CD4-positive, alpha-beta T cell treated with Interferon alpha-2 for 1 hour (primary cell): Measurements from ENCODE around the gene MERTK.
"Not testable (repeated sequence)": the region's sequence is repeated elsewhere in the genome, so short reads cannot be mapped to it uniquely, and the experiment has no call there.

ENCODE experiments used
- DNase-seq, 2 donors: peaks; one replicate each; pipeline ENCODE4 v3.0.0-alpha.2; 2020 to 2022

The MERTK gene

DNA sequence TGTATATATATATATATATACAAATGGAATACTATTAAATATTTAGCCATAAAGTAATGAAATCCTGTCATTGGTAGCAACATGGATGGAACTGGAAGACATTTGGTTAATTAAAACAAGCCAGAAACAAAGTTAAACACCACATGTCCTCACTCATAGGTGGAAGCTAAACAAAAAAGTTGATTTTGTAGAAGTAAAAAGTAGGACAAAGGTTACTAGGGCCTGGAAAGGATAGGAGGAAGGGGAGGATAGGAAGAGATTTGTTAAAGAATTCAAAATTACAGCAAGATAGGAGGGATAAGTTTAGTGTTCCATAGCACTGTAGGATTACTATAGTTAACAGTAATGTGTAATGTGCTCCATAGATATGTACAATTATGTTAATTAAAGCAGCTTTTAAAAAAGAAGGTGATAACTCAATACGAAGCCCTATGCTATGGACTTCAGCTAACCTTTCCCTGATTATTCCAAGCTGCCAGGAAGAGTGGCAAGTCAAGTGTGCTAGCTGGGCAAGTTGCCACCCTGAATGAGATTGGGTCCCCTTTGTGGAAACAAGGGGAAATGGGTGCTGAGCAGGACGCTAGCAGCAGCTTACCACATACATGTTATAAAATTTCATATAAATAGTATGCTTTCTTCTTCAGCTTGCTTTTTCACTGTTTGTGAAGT, 12.3 kb downstream of the MERTK start:
- DNase-seq = no peak

GRCh38 chr2:111911295-111911977, 13.0 kb downstream of the MERTK start:
- DNase-seq = not testable (repeated sequence)

- DNase-seq = no peak
Observed at GRCh38 chr2:111912547-111912946, 14.1 kb downstream of the MERTK start.

- DNase-seq = no peak
Observed at GRCh38 chr2:111917106-111917505, 18.7 kb downstream of the MERTK start.

GRCh38 chr2:111918383-111918806, 20.0 kb downstream of the MERTK start:
- no peak for DNase-seq

GRCh38 chr2:111919365-111919764, 21.0 kb downstream of the MERTK start:
- no peak for DNase-seq

- DNase-seq = no peak
Observed at GRCh38 chr2:111919794-111920608, 21.6 kb downstream of the MERTK start.

GRCh38 chr2:111923276-111923804, 24.9 kb downstream of the MERTK start:
- DNase-seq = no peak

GRCh38 chr2:111924617-111925107, 26.3 kb downstream of the MERTK start:
- DNase-seq = no peak

DNA sequence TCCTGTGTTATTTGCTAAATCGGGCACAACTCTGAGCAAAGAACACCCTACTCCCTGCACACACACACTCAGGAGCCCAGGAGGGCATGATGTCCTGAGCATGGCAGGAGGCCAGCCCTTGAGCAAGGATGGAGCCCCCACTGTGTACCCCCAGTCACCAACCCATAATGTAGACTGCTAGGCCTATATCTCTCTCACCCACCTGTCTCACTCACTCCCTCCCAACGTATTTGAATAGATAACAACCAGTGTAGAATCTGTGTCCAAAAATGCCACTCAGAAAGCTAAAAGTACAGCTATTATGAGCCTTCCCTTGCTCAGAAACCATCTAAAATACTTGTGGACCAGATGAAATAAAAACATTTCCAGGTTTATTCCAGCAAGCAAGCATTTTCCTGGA, 29.3 kb downstream of the MERTK start:
- DNase-seq = no peak

DNA sequence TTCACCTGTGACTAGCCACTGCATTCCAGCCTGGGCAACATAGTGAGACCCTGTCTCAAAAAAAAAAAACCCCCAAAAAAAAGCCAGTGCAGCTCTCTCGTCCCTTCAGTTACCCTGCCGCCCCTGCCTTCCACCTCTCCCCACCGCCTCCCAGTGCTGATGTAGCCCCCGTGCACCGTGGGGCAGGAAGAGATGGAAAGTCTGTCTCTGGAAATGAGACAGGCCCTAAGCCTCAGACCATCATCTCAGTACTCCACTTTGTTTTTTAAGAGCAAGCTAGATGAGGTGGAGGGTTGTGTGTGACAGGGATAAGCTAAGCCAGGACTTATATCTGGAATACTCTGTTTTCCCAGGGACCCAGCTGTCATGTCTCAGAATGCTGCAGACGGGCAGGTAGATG, 32.0 kb downstream of the MERTK start:
- DNase-seq = no peak

DNA sequence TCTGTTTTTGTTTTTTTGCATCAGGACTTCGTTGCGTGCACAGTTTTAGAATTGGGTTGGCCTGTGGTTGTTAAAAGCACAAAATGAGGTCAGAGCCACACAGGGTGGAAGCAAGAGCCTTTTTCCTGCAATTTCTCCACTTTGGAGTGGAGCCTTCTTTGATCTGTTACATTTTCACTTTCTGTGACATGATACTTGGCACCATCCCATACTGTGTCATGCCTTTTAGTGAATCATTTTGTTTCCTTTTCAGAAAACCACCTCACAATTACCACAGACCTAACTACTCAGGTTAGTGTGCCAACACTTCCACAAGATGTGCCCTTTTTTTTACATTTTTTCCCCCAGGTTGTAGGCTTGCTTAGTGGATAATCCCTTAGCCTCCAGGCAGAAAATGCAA, 32.5 kb downstream of the MERTK start:
- DNase-seq = no peak

DNA sequence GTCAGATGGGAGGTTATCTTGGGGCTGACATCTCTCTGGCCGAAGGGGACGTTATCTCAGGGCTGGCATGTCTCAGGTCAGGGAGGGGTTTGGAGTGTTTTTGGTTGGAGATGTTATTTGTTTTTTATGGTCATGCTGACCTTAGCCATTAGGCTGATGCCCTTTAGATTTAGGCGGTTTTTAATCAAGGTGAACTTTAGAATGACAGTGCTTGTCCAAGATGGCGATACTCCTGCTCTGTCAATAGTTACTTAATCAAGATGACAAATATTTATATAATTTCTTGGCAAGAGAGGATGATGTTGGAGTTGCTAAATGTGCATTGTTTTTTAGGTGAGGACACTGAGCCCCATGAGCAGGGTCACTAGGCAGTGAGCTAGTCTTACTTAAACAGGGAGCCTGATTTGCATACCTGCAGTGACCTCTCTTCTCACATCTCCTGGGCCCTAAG, 34.5 kb downstream of the MERTK start:
- no peak for DNase-seq

- not testable (repeated sequence) for DNase-seq
Observed at GRCh38 chr2:111933900-111934299, 35.5 kb downstream of the MERTK start.

DNA sequence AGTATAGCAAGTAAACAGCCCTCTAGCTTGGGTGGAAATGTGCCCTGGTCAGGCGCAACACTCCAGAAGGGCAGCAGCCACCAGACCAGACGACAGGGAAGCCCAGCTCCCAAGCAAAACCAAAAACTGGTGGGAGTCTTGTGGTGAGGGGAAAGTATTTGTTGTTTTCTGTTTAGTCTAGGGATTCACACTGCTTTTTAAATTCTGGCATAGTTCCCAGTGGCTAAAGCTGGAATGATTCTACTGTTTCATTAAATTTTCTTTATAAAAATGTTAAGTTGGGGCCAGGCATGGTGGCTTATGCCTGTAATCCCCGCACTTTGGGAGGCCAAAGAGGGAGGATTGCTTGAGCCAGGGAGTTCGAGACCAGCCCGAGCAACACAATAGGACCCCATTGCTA, 38.5 kb downstream of the MERTK start:
- no peak for DNase-seq

DNA sequence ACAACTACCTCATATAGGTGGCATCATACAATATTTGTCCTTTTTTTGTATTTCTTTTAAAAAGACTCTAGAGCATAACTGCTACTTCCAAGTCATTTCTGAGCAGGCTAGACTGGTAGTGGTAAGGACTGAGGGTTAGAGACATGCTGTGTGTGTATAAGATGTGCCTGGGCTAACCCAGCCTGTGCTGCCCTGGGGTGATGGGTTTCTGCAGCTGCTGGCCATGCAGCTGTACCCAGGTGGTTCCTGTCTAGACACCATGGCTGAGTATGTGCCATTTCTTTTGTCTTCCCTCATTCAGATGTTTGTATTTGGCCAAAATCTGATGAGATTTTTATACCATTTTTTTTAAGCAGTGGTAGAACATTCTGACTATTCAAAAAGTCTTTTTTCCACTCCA, 40.0 kb downstream of the MERTK start:
- DNase-seq = no peak

DNA sequence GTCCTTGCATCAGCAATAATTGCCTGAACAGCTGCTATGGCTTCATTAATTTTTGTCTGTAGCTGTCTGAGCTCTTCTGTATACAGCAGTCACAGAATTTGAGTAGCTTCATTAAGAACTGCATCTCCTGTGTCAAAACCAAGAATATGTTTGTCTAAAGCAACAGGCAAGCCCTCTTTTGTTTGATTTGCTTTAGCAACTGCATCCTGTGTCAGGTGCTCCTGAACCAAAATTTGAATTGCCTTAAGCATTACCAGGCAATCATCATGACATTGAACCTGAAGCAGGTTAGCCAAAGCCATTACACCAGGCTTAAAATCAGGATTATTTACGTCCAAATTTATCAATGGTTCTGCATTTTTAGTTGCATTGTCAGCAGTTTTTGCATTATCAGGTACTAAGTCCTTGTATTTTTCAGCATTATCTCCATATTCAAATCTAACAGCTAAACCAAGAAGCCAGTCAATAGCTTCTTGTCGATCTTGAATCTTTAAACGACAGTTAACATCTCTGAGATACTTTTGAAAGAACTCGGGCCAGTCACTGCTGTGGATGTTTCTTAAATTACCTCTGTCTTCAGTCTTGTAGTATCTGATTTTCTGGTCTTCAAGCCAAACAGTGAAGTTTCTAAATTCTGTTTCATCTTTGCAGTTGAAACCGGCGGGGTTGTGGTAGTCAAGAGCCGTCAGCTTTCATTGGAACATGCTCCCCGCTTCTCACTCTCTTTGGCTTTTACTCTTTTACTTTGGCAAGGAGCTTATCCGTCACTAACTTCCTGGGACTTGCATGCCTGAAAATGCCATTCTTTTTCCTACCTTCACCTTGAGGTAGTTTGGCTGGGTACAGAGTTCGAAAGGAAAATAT, 42.2 kb downstream of the MERTK start:
- no peak for DNase-seq

- DNase-seq = no peak
Observed at GRCh38 chr2:111941531-111941930, 43.1 kb downstream of the MERTK start.

- no peak for DNase-seq
Observed at GRCh38 chr2:111944531-111945210, 46.3 kb downstream of the MERTK start.

- no peak for DNase-seq
Observed at GRCh38 chr2:111945444-111946293, 47.3 kb downstream of the MERTK start.
